Right renal pelvis (tissue), 4 donors: ENCODE measurements around the gene PEX26. TPM values are rescaled to one million over a fixed set of nuclear protein-coding genes. Genes with fewer than 3 reads are reported as not detected.
"Not testable (repeated sequence)": the region's sequence is repeated elsewhere in the genome, so short reads cannot be mapped to it uniquely, and the experiment has no call there.

Experiments used
- DNase-seq, 4 donors: peaks; one replicate each; pipeline ENCODE4 v3.0.0-alpha.2; 2013; ENCODE audit warnings: low read depth in 4 of 4, low spot score in 3 of 4, missing footprints in 1 of 4
- polyA plus RNA-seq, 4 donors: library from polyadenylated mRNA; unstranded; fragments of 120-200 nt; gene quantifications; one replicate each; pipeline ENCODE4 v1.2.1, GENCODE V29; 2013; ENCODE audit not compliant: insufficient read length in 4 of 4

Gene PEX26
- polyA plus RNA-seq, 4 donors, result 29.6 to 33.7 (median 30.4) TPM

- no peak for DNase-seq
These were observed 7.1 kb upstream of the PEX26 start for GRCh38 chr22:18070556-18071306.

- DNase-seq, result not testable (repeated sequence)
These were observed 6.4 kb upstream of the PEX26 start for GRCh38 chr22:18071307-18071967.

- no peak for DNase-seq
These were observed 5.9 kb upstream of the PEX26 start for GRCh38 chr22:18071968-18072310.

DNA sequence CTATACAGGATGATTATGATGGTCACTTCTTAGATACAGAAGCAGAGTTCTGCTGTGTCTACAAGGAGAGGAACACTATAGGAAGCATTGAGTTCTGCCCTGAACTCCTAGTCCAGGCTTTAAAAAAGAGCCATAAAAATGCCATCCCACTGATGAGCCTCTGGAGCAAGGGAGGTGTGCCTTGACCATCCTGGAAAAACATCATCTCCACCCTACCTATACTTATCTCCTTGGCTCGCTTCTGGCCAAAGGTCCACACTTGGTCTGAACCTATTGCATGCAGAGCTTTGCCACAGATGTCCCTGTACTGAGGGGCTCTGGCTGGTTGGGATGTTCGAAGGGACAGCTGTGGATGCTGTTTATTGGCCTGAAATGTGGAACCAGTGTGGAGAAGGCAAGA, 4.3 kb upstream of the PEX26 start:
- no peak for DNase-seq

GRCh38 chr22:18073927-18074326, 3.9 kb upstream of the PEX26 start:
- not testable (repeated sequence) for DNase-seq

DNA sequence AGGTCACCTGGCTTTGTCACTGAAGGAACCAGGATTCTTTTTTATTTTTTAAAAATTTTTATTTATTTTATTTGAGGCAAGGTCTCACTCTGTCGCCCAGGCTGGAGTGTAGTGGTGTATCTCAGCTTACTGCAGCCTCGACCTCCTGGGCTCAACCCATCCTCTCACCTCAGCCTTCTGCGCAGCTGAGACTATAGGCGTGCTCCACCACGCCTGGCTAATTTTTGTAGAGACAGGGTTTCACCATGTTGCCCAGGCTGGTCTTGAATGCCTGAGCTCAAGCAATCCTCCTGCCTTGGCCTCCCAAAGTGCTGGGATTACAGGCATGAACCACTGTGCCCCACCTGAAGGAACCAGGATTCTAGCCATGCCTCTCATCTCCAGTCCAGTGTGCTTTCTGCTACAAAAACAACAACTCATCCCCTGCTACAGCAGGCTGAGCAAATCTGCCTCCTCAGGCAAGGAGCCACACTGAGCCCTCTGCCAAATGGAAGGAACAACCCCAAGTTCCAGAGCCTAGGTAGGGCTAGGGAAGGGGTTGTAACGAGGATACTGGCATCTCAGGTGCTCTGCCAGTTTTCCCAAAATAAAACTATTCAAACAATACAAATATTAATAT, 2.6 kb upstream of the PEX26 start:
- DNase-seq, result no peak

GRCh38 chr22:18075720-18076497, 1.9 kb upstream of the PEX26 start:
- peak; percentile 77 to 88 (median 84) for DNase-seq

- no peak for DNase-seq
These were observed 627 bp upstream of the PEX26 start for GRCh38 chr22:18077087-18077638.

DNA sequence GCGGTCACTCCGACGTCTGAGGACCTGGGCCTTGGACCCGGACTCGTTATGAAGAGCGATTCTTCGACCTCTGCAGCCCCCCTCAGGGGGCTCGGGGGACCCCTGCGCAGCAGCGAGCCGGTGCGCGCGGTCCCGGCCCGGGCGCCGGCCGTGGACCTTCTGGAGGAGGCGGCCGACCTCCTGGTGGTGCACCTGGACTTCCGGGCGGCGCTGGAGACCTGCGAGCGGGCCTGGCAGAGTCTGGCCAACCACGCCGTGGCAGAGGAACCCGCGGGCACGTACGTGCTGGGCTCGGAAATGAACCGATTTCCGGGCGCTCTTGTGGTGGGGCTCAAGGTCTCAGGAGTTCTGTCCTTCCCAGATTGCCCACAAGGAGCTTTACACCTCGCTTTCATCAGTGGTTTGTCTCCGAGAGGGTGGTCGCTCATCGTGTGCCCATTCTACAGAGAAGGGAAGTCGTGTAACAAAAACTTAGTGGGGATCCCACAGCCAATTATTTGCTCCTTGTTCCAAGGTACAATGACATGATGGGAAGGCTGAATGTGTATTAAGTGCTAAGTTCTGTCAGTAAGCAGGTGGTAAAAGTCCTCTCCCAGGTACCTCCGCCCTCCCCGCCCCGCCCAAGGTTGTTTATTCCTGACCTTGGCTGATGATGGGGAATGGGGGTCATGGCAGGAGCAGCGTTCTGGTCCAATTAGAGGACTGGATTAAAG, 695 bp downstream of the PEX26 start:
- no peak for DNase-seq

DNA sequence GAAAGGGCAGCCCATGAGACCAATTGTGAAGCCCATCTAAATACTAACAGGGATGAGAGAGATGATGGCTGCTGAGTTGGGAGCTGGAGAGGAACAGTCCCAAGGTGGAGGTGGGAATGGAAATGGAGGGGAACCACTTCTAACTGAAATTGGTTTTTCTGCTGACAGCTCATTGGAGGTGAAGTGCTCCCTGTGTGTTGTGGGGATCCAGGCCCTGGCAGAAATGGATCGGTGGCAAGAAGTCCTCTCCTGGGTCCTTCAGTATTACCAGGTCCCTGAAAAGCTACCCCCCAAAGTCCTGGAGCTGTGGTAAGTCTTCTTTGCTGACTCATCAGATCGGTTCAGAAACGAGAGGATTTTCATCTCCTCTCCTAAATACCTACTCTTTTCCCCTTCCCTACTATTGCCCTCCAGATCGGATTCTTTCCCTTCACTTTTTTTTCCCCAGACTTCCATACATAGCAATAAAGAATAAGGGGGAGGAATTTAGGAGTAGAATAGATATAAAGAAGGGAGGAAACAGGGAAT, 2.0 kb downstream of the PEX26 start:
- DNase-seq, result no peak

- DNase-seq, result no peak
These were observed 3.6 kb downstream of the PEX26 start for GRCh38 chr22:18081416-18081815.

- no peak for DNase-seq
These were observed 4.7 kb downstream of the PEX26 start for GRCh38 chr22:18082467-18082866.

GRCh38 chr22:18083406-18083805, 5.6 kb downstream of the PEX26 start:
- DNase-seq, result no peak

DNA sequence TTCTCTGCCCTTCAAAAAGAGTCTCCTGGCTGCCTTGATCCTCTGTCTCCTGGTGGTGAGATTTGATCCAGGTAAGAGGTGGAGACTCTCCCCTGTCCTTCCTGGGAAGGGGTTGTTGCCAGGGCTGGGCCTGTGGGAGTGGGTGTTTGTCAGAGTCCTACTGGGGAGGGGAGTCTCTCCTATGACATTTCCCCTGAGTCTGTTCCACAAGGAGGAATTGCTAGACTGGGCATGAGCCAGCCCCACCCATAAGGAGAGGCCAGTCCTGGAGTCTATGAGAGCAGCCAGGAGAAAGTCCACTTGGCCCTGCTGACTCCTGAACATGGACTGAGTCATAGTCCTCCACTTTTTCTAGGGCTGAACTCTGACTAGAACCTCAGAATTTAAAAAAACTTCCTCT, 7.4 kb downstream of the PEX26 start:
- DNase-seq, result no peak

GRCh38 chr22:18087350-18087855, 9.6 kb downstream of the PEX26 start:
- no peak for DNase-seq

DNA sequence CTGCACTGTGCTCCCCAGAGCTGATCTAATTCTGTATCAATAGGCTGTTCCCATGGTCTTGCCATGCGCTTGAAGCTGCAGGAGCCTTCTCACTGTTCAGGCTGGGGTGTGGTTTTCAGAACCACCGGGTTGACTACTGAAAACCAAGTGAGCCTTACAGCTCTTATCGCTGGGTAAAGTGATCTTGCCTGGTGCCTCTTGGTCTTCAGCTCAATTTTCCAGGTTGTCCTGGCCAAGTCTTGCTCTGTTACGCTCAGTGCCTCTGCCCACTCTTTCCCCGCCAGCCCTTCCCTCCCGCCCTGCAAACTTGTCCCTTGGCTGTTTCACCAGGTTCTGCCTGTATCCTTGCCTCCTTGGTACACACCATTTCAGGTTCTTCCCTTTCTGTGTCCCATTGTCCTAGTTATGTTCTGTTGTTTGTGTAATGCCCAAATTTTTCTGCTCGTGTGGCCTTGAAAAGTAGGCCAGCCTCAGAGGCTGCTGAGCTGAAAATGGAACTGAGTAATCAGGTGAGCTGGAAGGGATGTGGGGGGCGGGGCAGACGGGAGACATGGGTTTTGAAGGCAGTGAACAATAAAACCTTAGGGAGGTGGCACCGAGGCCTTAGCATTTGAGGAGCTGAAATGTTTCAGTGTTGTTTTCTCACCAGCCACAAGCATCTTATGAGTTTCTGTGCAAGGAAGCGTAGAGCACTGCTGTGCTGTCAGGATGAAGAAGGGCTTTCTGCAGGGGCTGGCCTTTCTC, 11.2 kb downstream of the PEX26 start:
- no peak for DNase-seq

DNA sequence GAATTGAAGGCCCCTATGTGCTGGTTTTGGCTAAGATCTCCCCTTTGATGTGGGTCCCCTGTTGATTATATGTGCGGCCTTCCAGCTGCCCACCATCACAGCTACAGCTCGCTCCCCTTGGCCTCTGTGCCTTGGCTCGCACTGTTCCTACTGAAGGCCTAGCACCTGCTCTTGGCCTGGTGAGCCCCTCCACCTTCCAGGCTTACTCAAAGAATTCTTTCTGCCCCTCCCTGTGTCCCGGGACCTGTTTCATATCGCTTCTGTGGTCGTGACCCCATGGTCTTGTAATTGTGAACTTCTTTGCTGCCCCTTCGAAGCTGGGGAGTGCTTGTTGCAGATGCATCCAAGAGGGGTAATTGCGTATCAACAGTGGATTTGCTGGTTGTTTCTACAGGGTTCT, 12.5 kb downstream of the PEX26 start:
- no peak for DNase-seq

DNA sequence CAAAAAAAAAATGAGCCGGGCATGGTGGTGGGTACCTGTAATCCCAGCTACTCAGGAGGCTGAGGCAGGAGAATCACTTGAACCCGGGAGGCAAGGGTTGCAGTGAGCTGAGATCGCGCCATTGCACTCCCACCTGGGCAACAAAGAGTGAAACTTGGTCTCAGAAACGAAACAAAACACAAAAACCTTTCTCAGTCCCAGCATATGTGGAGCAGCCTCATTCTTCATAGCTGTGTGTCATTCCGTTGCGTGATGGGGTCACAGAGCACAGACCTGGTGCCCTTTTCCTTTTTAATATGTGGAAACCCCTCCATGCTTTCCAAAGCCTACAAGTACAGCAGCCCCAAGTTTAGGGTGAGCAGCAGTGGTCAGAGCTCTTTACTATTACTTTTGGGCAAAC, 13.7 kb downstream of the PEX26 start:
- DNase-seq, result no peak

DNA sequence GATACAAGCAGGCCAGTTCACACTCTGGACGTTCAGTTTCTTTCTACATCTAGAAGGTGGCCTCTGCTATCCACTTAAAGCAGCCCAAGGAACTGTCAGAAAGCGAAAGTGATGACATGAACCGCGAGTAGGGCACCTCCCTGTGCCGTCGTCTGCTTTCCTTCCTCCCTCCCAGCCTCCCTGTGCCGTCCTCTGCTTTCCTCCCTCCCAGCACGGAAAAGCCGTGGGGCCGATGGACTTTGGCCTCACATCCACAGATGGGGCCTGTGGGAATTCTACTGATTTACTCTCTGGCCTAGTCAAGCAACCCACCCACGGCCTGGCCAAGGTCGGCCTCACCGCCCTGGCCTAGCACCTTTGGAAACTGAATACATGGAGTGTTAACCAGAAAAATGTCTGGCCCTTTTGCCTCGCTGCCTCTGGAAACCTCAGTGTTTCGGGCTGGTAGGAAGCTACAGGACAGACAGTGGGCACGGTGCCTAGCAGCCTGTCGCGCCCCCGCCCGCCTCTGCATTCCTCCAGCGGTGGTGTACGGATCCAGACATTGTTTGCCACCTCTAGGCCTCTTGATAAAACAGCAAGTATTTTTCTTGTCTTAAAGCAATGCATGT, 14.2 kb downstream of the PEX26 start:
- no peak for DNase-seq
